HAP-1 (cell line): ENCODE results near the gene FAM171A1.
"Not testable (repeated sequence)": the region's sequence is repeated elsewhere in the genome, so short reads cannot be mapped to it uniquely, and the experiment has no call there.

Experiments used
- DNase-seq, 2 experiments: peaks; one replicate each; pipeline ENCODE4 v3.0.0-alpha.2; 2016 to 2020; ENCODE audit warnings: low spot score in 2 of 2
- H3K27me3 ChIP-seq: fragments of 250-450 bp; sonication (Bioruptor Pico); 2 replicates; pipeline ENCODE4 v1.5.1; 2020; ENCODE audit warnings: low read depth, mild to moderate bottlenecking, moderate library complexity
- H3K36me3 ChIP-seq: fragments of 250-450 bp; sonication (Bioruptor Pico); replicated peaks from 2 replicates; pipeline ENCODE4 v1.5.1; 2020; ENCODE audit warnings: mild to moderate bottlenecking
- H3K4me1 ChIP-seq: fragments of 250-450 bp; sonication (Bioruptor Pico); 2 replicates; pipeline ENCODE4 v1.5.1; 2020; ENCODE audit warnings: mild to moderate bottlenecking
- H3K4me3 ChIP-seq: fragments of 250-450 bp; sonication (Bioruptor Pico); 2 replicates; pipeline ENCODE4 v1.5.1; 2020; ENCODE audit warnings: mild to moderate bottlenecking, moderate library complexity
- H3K9me3 ChIP-seq: fragments of 250-450 bp; sonication (Bioruptor Pico); 2 replicates; pipeline ENCODE4 v1.5.1; 2020; ENCODE audit warnings: mild to moderate bottlenecking, moderate library complexity
- in situ Hi-C: fragments of 300-500 bp; cut with MboI; formaldehyde crosslinking; loops from 3 replicates; pipeline ENCODE4 v1.14.3; 2020; ENCODE audit warnings: low sequenced_read_pairs, inconsistent platforms, mixed read lengths

Gene FAM171A1

DNA sequence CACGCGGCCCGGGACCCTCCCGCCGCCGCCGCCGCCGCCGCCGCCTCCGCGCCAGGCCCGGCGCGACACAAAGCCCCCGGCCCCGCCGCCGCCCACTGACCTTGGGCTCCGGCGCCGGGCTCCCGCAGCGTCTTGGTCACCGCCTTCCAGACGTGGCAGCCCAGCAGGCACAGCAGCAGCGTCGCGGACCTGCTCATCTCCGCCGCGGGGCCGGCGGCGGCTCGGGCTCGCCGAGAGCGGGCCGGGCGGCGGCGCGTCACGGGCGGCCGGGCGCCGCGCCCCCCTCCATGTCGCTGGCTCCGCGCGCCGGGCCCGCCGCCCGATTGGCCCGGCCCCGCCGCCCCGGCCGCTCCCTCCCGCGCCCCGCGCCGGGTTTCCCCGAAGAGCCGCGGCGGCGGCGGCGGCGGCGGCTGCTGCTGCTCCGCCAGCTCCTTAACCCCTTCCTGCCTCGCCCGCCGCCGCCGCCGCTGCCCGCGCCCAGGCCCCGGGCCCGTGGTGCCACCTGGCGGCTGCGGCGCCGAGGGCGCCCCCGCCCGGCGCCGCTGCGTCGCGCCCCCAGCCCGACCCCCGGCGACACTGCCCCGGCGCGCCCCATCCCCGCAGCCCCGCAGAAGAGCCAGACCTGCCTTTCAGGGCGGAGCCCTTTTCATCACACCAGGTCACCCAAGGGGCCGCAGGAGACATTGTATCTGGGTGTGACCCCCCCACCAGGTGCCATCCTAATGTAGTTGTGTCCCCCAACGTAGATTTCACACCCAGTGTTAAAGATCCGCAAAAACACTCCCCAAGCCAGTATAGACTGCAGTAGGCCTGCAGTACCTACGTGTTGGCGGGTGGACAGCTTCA lies at the start of gene FAM171A1:
Gene FAM171A1, minus strand, starts transcription at position 434 of the 846 bp plus-strand sequence. Its CDS starts 237 bp downstream, at position 197.
- Histone ChIP-seq H3K4me3 (peak within 1 kb of the TSS; percentile 61), H3K36me3 (0 out of 2 replicates have a peak, but pooled peaks cover 3% of the 10 kb centered on the region), H3K27me3 (no peaks in the 10 kb centered on the region), H3K4me1 (peaks cover 9% of the 10 kb centered on the region), H3K9me3 (no peaks in the 10 kb centered on the region)
- peak; percentile 41 to 81 for DNase-seq
- in situ Hi-C loops = no loop called here

DNA sequence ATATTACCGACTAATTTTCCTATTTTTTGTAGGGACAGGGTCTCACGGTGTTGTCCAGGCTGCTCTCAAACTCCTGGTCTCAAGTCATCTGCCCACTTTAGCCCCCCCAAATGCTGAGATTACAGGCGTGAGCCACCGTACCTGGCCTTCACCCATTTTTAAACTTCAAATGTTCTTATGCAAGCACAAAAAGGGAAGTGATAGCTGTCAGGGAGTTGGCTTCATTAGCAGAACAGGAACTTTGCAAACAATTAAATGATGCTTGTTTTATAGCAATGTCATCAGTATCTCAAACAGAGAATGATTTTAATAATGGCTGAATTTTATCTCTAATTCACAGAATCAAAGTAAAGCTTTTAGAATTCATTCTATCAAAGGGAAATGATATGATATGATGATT lies 49.8 kb upstream of the FAM171A1 start:
- no peaks in the 10 kb centered on the region for H3K4me1 ChIP-seq
- H3K4me3 ChIP-seq = no peak overlapping the region
- H3K9me3 ChIP-seq = 0 out of 2 replicates have a peak, but pooled peaks cover 3% of the 10 kb centered on the region
- no peak for DNase-seq
- in situ Hi-C loops = no loop called here
- no peaks in the 10 kb centered on the region for H3K27me3 ChIP-seq
- H3K36me3 ChIP-seq = no peaks in the 10 kb centered on the region

DNA sequence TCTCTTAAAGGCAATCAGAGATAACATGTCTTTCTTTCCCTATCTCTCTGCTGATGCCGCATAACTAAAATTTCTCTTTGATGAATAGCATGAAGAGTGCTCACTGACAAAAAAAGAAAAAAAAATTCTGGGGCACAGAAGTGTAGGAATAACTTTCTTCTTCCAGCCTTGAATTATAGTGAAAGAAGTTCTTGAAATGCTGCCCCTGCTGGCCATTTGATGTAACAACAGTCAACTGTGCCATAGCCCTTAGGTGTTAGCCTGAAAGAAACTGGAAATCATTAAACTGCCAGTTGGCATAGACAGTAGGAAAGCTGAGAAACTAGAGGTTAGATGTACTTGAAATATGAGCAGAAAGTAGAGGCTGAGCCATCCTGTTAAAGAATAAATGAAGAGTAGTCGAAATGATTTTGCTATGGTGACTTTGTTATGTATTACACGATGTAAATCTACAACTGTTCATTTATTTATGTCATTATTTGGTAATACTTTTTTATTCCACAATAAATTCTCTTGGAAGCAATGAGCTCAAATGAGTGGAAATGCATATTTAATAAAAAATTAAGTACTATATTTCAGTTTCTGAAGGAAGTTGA lies 48.3 kb upstream of the FAM171A1 start:
- Histone ChIP-seq H3K9me3 (0 out of 2 replicates have a peak, but pooled peaks cover 3% of the 10 kb centered on the region), H3K36me3 (no peaks in the 10 kb centered on the region), H3K4me1 (no peaks in the 10 kb centered on the region), H3K4me3 (no peak overlapping the region), H3K27me3 (no peaks in the 10 kb centered on the region)
- peak; percentile 40 to 58 for DNase-seq
- in situ Hi-C loops = no loop called here

DNA sequence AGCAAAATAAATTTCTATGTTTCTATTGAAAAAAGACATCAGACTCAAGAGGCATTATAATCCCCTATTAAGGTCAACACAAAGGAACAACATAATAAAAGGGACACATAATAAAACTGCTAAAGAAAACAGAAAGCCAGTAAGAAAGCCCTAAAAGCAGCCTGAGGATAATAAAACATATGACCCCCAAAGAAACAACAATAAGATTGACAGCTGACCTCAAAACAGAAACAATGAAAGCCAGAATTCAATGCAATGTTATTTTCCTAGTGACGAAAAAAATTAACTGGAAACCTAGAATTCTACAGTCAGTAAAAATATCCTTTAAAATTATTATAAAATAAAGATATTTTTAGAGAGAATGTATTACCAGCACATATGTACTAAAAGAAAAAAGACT lies 44.9 kb upstream of the FAM171A1 start:
- peak in 1 of 2 experiments; percentile 24 for DNase-seq
- in situ Hi-C loops = no loop called here
- Histone ChIP-seq H3K36me3 (no peaks in the 10 kb centered on the region), H3K9me3 (no peaks in the 10 kb centered on the region), H3K4me1 (no peaks in the 10 kb centered on the region), H3K4me3 (no peak overlapping the region), H3K27me3 (no peaks in the 10 kb centered on the region)

DNA sequence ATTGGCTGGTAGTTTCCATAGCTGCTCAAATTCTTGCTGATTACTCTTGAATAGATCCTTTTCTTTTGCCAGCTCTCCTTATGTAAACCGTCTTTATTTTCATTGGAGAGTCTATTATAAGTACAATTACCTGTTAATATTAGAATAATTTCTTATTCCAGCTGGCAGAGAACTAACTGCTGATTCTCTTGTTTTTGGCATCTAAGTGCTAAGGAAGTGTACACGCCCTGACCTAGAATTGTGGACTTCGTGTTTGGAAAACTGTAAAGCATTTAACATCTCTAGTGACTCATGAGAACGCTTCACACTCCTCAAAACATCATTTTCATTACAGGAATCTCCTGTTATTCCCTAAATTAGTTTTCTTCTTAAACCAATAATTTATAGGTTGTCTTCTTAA lies 39.9 kb upstream of the FAM171A1 start:
- H3K9me3 ChIP-seq = no peaks in the 10 kb centered on the region
- no peaks in the 10 kb centered on the region for H3K36me3 ChIP-seq
- H3K27me3 ChIP-seq = no peaks in the 10 kb centered on the region
- no peak for DNase-seq
- H3K4me1 ChIP-seq = no peaks in the 10 kb centered on the region
- no peak overlapping the region for H3K4me3 ChIP-seq
- in situ Hi-C loops = no loop called here

DNA sequence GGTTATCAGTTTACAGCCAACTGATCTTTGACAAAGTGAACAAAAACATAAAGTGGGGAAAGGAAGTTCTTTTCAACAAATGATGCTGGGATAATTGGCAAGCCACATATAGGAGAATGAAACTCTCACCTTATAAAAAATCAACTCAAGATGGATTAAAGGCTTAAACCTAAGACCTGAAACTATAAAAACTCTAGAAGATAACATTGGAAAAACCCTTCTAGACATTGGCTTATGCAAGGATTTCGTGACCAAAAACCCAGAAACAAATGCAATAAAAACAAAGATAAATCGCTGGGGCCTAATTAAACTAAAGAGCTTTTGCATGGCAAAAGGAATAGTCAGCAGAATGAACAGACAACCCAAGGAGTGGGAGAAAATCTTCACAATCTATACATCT lies 38.3 kb upstream of the FAM171A1 start:
- in situ Hi-C loops, H3K4me3 ChIP-seq, H3K4me1 ChIP-seq, H3K27me3 ChIP-seq, H3K36me3 ChIP-seq, DNase-seq, H3K9me3 ChIP-seq: not testable (repeated sequence)

DNA sequence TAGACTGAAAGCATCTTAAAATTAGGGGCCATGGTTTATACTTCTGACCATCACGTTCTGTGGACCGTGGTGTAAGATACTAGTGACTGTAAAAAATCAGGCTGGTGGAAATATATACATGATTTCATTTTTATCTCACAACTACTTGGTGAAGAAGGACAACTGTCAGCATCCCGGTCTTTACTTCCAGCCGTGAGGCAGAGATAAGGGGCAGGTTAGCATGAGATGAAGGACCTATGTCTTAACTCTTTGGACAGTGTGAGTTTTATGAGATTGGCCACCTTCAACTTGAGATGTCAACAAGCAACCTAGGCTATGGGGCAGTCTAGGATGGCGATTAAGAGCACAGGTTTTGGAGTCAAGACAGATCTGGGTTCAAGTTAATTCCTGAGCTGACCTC lies 37.5 kb upstream of the FAM171A1 start:
- in situ Hi-C loops = no loop called here
- no peak overlapping the region for H3K4me3 ChIP-seq
- H3K9me3 ChIP-seq = no peaks in the 10 kb centered on the region
- H3K4me1 ChIP-seq = no peaks in the 10 kb centered on the region
- H3K27me3 ChIP-seq = no peaks in the 10 kb centered on the region
- H3K36me3 ChIP-seq = no peaks in the 10 kb centered on the region
- DNase-seq = no peak

DNA sequence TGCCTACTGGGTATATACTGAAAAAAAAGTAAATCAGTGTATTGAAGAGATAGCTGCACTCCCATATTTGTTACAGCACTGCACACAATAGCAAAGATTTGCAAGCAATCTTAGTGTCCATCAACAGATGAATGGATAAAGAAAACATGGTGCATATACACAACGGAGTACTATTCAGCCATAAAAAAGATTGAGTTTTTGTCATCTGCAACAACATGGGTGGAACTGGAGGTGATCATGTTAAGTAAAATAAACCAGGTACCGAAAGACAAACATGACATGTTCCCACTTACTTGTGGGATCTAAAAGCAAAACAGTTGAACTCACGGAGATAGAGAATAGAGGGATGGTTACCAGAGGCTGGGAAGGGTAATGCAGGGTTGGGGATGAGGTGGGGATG lies 34.2 kb upstream of the FAM171A1 start:
- Histone ChIP-seq H3K27me3 (no peaks in the 10 kb centered on the region), H3K4me1 (no peaks in the 10 kb centered on the region), H3K9me3 (no peaks in the 10 kb centered on the region), H3K4me3 (no peak overlapping the region), H3K36me3 (no peaks in the 10 kb centered on the region)
- in situ Hi-C loops = no loop called here
- no peak for DNase-seq

DNA sequence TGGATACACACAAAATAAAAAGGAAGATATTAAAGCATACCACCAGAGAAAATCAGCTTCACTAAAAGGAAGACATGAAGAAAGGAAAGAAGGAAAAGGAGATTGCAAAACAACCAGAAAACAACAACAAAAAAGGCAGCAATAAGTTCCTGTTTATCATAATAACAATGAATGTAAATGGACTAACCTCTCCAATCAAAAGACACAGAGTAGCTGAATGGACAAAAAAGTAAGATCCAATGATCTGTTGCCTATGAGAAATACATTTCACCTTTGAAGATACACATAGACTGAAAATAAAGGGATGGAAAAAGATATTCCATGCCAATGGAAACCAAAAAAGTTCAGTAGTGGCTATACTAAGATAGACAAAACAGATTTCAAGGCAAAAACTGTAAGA lies 30.3 kb upstream of the FAM171A1 start:
- Histone ChIP-seq H3K9me3 (no peaks in the 10 kb centered on the region), H3K27me3 (no peaks in the 10 kb centered on the region), H3K36me3 (no peaks in the 10 kb centered on the region), H3K4me3 (no peak overlapping the region), H3K4me1 (no peaks in the 10 kb centered on the region)
- in situ Hi-C loops = no loop called here
- DNase-seq = no peak

DNA sequence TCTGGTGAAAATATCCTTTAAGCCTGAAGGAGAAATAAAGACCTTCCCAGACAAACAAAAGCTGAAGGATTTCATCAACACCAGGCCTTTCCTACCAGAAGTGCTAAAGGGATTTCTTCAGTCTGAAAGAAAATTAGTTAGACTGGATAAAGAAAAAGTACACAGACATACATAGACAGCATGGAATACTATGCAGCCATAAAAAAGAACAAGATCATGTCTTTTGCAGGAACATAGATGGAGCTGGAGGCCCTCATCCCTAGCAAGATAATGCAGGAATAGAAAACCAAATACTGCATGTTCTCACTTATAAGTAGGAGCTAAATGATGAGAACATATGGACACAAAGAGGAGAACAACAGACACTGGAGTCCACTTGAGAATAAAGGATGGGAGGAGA lies 29.4 kb upstream of the FAM171A1 start:
- in situ Hi-C loops, H3K9me3 ChIP-seq, H3K4me3 ChIP-seq, H3K27me3 ChIP-seq, DNase-seq, H3K36me3 ChIP-seq, H3K4me1 ChIP-seq: not testable (repeated sequence)

DNA sequence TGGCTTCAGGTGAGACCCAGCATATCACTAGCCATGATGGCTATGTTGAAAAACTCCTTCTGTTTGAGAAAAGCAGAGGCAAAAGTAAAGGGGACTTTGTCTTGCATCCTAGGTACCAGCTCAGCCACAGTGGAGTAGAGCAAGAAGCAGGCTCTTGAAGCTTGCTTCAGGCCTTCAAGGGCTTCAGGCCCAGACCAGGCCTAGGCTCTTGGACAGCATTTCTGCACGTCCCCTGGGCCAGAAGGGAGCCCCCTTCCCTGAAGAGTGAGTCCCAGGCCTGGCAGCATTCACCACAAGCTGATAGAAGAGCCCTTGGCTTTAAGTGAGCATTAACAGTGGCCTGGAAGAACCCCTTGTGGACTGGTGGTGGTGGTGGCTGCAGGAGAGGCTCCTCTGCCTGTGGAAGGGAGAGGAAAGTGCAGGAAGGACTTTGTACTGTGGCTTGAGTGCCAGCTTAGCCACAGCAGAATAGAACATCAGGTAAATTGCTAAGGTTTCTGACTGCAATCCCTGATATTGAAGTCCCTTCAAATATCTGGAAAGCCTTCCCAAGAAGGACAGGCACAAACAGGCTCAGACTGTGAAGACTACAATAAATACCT lies 28.1 kb upstream of the FAM171A1 start:
- H3K27me3 ChIP-seq = no peaks in the 10 kb centered on the region

DNA sequence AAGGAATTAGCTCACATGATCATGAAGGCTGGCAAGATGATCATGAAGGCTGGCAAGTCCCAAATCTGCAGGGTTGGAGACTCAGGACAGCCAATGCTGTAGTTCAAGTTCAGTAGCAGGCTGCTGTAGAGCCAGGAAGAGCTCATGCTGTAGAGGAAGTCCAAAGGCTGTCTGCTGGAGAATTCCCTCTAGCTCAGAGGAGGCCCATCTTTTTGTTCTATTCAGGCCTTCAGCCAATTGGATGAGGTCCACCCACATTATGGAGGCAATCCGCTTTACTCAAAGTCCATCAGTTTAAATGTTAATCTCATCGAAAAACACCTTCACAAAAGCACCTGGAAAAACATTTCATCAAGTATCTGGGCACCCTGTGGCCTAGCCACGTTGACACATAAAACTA lies 24.8 kb upstream of the FAM171A1 start:
- no peak for DNase-seq
- no peaks in the 10 kb centered on the region for H3K4me1 ChIP-seq
- in situ Hi-C loops = no loop called here
- H3K4me3 ChIP-seq = no peak overlapping the region
- H3K9me3 ChIP-seq = no peaks in the 10 kb centered on the region
- H3K27me3 ChIP-seq = no peaks in the 10 kb centered on the region
- no peaks in the 10 kb centered on the region for H3K36me3 ChIP-seq

More for the DNA sequence above, 28.1 kb upstream of the FAM171A1 start:
- Histone ChIP-seq H3K4me3 (no peak overlapping the region), H3K4me1 (no peaks in the 10 kb centered on the region), H3K36me3 (no peaks in the 10 kb centered on the region), H3K9me3 (no peaks in the 10 kb centered on the region)
- in situ Hi-C loops = no loop called here
- DNase-seq = no peak

DNA sequence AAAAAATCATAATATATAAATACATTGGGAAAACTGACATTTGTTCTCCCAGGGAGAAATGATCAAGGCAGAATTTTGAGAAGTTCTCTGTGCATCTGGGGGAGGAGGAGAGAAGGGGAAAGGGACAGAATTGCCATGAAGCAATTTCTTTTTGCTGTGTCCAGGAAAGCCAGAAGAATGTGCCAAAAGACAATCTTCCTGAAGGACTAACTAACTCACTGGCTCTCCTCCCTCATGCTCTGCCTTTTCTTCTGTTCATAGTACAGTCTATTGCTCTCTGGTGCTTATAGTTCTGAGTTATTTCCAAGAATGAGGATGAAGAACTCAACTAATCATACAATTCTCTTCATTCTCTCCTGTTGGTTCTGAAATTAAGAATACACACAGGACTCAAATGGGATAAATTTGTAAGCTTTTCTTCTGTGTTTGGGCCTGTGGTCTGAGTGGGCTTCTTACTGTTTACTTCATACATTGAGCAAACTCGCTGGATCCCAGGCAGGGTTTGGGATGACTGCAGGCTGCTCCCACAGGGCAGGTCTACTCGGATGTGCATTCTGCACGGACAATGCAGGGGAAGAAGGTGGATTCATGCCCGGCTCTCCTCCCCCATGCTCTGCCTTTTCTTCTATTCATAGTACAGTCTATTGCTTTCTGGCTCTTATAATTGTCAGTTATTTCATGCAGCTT lies 22.2 kb upstream of the FAM171A1 start:
- Histone ChIP-seq H3K4me3 (no peak overlapping the region), H3K27me3 (no peaks in the 10 kb centered on the region), H3K4me1 (no peaks in the 10 kb centered on the region), H3K9me3 (no peaks in the 10 kb centered on the region), H3K36me3 (no peaks in the 10 kb centered on the region)
- DNase-seq = no peak
- in situ Hi-C loops = no loop called here

DNA sequence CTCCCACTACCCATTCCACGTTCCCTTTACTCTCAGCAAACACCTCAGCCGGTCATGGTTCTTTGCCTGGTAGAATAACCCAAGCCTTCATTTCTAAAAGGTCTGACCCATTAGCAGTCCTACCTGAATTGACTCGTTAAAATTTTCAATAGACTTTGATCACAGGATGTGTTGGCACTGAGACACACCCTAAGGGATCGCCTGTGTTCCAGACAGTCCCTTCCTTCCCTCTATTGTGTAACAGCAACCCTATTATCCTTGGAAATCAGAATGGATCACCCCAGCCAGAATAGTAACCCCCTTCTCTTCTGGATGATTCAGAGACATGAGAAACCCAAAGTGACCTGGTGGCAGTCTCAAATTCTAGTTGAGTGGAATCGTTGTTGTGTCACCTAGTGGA lies 20.4 kb upstream of the FAM171A1 start:
- Histone ChIP-seq H3K4me1 (no peaks in the 10 kb centered on the region), H3K36me3 (no peaks in the 10 kb centered on the region), H3K4me3 (no peak overlapping the region), H3K9me3 (no peaks in the 10 kb centered on the region), H3K27me3 (no peaks in the 10 kb centered on the region)
- in situ Hi-C loops = no loop called here
- no peak for DNase-seq
